CD4-positive, alpha-beta T cell treated with Interleukin-1 beta for 1 hour (primary cell): ENCODE results near the gene GDPD2.

ENCODE experiments used
- DNase-seq, 2 donors: peaks; one replicate each; pipeline ENCODE4 v3.0.0-alpha.2; 2020 to 2022

The GDPD2 gene

DNA sequence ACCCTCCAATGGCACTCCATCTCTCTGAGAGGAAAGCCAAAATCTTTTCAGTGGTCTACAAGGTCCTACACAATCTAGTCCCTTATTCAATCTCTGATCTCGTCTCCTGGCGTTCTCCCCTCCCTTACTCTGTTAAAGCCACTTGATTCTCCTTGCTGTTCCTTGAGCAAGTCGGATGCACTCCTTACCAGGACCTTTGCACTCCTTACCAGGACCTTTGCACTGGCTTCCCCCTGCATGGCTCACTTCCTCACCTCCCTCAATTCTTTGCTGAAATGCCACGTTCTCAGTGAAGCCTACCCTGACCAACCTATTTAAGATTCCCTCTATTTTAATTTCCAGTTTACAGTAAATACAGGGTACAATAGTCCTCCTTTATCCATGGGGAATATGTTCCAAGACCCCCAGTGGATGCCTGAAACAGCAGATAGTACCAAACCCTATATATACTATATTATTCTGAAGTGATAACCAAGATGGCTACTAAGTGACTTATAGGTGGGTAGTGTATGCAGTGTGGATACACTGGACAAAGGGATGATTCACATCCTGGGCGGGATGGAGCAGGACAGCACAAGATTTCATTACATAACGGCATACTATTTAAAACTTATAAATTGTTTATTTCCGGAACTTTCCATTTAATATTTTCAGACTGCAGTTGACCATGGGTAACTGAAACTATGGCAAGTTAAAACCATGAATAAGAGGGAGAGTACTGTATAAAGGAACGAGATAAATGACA lies 15.0 kb downstream of the GDPD2 start:
- no peak for DNase-seq

- DNase-seq = no peak
Observed at GRCh38 chrX:70439016-70439415, 15.9 kb downstream of the GDPD2 start.

GRCh38 chrX:70442224-70442623 lies 19.1 kb downstream of the GDPD2 start:
- no peak for DNase-seq

GRCh38 chrX:70444326-70444945 lies 21.3 kb downstream of the GDPD2 start, which contains the start of gene DLG3:
TSS of gene DLG3 (plus strand) at chrX:70444835. CDS start at chrX:70445202, 367 bp downstream.
- peak; percentile 36 to 45 for DNase-seq

- DNase-seq = no peak
Observed at GRCh38 chrX:70444946-70445656, 22.0 kb downstream of the GDPD2 start.

- DNase-seq = no peak
Observed at GRCh38 chrX:70445951-70446350, 22.8 kb downstream of the GDPD2 start.

- no peak for DNase-seq
Observed at GRCh38 chrX:70446380-70447350, 23.6 kb downstream of the GDPD2 start.

DNA sequence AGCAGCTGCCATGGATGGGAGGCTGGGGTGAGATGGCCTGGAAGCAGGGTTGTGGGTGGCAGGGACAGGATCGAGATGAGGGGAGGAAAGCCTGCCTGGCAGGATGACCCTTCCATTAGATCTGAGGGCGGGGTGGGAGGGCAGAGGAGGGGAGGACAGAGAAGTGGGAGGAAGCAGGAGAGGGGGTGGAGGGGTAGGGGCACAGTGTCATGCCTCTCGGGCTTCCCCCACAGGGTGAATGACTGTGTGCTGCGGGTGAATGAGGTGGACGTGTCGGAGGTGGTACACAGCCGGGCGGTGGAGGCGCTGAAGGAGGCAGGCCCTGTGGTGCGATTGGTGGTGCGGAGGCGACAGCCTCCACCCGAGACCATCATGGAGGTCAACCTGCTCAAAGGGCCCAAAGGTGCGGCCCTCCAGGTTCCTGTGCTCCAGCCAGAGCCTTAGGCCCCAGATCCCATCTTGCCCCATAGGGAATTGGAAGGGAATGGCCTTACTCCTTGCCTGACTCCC lies 26.4 kb downstream of the GDPD2 start:
- DNase-seq = no peak

GRCh38 chrX:70452143-70452733 lies 29.1 kb downstream of the GDPD2 start:
- peak; percentile 46 to 63 for DNase-seq

DNA sequence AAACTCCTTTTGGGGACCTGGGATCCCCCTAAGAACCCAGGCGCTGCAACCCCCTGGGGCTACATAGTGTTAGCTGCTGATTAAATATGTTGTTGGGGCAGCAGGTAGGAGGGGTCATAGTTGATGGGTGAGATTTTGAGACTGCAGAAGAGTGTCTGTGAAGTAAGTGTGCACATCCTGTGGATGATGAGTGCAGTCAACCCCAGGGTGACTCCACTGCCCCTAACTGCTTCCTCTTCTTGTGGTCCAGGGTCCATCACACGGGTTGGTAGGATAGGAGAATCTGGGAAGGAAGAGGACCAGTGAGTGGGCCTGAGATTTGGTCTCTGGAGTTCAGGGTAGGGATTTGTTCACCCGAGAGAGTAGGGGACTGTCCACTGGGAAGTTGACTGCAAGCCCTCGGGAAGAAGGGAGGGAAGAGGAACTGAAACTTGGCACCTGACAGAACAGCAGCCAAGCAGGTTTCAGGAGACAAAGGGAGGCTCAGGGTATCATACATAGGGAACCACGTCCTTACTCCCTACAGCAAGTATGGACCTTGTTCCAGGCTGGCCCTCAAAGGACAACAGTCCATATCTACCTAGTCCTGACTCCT lies 30.0 kb downstream of the GDPD2 start:
- DNase-seq = no peak

GRCh38 chrX:70454441-70455365 lies 31.6 kb downstream of the GDPD2 start:
- peak; percentile 71 to 83 for DNase-seq

DNA sequence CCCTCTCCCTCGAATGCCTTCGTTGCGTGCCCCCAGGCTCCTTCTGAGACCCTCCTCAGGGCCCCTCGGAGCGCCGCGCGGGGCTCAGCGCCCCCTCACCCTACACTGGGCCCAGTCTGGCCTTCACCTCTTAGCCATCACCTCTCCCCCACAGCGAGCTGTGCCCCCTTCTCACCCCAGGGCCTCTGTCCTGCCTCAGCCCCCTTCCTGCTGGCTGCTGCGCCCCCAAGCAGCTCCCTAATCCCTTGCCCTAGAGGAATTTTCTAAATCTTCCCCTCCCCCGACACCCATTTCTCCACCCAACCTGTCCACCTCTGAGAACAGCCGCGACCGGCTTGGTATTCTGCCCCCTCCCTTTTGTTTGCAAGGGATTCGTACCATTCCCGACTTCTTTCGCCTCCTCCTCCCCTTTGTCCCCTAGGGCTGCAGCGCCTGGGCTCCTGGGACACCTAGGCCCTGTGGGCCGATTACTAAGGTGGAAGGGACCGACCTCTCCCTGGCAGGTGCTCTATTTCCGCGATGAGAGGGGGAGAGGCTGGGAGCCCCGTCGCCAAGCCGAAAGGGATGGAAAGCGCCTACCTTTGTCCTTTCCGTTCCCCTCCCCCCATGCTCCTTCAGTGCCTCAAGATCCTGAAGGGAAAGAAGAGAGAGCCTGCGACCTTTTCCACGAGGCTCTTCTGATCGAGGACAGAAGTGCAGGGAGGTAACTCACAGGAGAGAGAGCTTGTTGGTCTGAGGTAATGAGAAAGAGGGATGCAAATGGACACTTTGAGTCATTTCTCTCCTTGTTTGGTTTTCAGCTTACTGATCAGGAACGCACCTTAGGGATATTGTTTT lies 32.5 kb downstream of the GDPD2 start:
- no peak for DNase-seq

DNA sequence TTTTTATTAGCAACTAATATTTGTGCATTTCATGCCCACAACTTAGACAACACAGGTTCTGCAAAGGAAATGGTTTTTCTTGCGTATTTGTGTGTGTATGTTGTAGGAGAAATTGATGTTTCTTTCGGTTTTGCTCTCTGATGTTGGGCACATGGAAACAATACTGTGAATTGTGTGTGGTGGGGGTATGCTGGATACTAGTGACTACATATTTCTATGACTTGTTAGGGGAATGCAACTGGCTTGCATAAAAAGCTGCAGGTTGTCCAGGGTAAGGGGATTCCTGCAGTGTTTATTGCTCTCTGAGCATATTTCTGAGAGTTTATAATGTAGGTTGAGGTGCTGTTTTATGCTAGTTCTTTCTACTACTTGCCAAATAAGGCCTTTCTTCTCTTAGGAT lies 33.1 kb downstream of the GDPD2 start:
- no peak for DNase-seq

GRCh38 chrX:70461026-70461425 lies 37.9 kb downstream of the GDPD2 start:
- DNase-seq = no peak

- DNase-seq = no peak
Observed at GRCh38 chrX:70464051-70464450, 40.9 kb downstream of the GDPD2 start.

DNA sequence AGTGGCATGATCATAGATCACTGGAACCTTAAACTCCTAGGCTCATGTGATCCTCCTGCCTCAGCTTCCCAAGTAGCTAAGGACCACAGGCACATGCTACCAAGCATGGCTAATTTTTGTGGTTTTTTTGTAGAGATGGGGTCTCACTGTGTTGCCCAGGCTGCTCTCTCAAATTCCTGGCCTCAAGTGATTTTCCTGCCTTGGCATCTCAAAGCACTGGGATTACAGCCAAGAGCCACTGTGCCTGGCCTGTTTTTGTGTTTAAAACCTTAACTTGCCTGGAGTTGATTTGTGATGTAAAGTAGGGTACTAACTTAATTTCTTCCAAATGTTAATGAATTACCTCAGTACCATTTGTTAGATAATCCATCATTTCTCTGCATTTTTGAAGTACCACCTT lies 43.9 kb downstream of the GDPD2 start:
- DNase-seq = no peak

DNA sequence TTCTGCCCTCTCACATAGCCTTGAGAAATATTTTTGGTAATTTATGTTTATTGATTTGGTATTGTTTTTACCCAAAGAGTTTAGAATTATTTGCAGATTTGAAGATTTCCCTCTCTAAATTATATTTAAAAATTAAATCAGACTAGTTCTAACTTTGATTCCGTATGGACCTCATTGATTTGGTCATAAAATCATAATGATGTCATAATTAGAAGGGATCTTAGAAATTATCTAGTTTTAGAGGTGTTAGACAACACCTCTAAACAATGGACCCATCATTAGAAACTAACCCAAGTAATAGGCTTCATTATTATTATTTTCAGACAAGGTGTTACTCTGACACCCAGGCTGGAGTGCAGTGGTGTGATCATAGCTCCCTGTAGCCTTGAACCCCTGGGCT lies 45.6 kb downstream of the GDPD2 start:
- DNase-seq = no peak

- DNase-seq = no peak
Observed at GRCh38 chrX:70470850-70471289, 47.8 kb downstream of the GDPD2 start.

DNA sequence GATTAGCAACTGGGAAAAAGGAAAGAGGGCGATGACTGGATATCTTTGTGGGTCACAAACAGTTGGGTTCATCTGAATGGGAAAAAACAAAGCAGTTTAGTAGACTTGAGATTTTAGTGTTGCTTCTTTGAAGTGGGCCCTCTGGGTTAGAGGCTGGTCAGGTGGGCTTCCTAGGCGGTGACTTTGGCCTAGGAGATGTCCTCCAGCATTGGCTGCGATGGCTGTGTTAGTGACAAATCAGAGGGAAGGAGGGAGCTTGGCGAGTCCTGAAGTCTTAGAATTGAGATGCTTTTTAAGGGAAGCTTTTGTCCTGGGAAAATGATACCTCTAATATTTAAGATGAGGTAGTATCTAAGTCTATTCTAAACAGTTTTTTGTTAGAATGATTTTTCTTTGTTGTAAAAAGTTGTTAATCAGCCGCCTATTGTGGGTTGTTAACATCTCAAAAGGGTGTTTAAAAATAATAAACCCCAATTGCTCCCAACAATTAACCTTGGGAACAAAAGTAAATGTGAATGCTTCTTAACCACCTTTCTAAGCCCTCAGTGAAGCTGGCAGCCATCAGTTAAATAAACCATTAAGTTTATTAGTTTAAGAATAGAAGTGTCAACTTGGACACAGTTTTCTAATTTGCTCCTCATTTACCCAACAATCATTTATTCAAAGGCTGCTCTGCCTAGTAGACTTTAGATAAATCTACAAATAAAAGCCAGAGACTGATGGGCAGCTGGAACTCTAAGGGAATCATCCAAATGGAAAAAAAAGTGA lies 53.2 kb downstream of the GDPD2 start:
- no peak for DNase-seq
